Fibroblast of villous mesenchyme (primary cell): ENCODE data around the gene CYP8B1. TPM values are rescaled to one million over a fixed set of nuclear protein-coding genes. Genes with fewer than 3 reads are reported as not detected.

Source experiments
- DNase-seq: peaks from one replicate; pipeline ENCODE4 v3.0.0-alpha.2; 2010; ENCODE audit warnings: low read depth
- H3K4me3 ChIP-seq: 2 replicates; pipeline ENCODE4 v1.5.1; 2011; ENCODE audit warnings: low read depth, mild to moderate bottlenecking, low read length
- total RNA-seq: library from RNA; depleted of rRNA; stranded (reverse); fragments of >200 nt; gene quantifications from 2 replicates; pipeline ENCODE4 v1.2.3, GENCODE V29; 2012
- TF ChIP-seq, protein P1 (sequence below): IDR thresholded peaks from 2 replicates; pipeline ENCODE4 v1.5.1; 2012; ENCODE audit warnings: low read depth, mild to moderate bottlenecking, low read length; ENCODE audit not compliant: insufficient read depth

Gene CYP8B1
- total RNA-seq, 1 donor, result not detected

DNA sequence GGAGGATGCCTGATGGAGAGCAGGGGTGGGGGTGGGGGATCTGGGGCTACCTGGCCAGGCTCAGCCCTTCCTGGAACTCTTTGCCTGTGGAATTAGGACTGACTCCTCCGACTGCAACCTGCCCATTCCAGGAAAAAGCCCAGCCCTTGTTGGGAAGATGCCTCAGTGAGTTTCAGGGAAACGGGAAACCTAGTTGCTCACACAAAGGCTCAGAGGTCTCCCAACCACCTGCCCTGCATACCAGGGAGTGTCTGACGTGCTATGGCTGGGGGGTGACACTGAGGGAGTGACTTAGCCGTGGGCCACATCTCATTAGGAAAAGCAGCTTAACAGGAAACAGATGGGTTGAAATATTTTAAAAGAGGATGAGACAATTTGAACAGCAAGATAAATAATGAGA is 27.9 kb downstream of the CYP8B1 start:
- no peak for DNase-seq
- no peak overlapping the region for H3K4me3 ChIP-seq
- TF ChIP-seq, protein P1, sequence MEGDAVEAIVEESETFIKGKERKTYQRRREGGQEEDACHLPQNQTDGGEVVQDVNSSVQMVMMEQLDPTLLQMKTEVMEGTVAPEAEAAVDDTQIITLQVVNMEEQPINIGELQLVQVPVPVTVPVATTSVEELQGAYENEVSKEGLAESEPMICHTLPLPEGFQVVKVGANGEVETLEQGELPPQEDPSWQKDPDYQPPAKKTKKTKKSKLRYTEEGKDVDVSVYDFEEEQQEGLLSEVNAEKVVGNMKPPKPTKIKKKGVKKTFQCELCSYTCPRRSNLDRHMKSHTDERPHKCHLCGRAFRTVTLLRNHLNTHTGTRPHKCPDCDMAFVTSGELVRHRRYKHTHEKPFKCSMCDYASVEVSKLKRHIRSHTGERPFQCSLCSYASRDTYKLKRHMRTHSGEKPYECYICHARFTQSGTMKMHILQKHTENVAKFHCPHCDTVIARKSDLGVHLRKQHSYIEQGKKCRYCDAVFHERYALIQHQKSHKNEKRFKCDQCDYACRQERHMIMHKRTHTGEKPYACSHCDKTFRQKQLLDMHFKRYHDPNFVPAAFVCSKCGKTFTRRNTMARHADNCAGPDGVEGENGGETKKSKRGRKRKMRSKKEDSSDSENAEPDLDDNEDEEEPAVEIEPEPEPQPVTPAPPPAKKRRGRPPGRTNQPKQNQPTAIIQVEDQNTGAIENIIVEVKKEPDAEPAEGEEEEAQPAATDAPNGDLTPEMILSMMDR, result no peak

DNA sequence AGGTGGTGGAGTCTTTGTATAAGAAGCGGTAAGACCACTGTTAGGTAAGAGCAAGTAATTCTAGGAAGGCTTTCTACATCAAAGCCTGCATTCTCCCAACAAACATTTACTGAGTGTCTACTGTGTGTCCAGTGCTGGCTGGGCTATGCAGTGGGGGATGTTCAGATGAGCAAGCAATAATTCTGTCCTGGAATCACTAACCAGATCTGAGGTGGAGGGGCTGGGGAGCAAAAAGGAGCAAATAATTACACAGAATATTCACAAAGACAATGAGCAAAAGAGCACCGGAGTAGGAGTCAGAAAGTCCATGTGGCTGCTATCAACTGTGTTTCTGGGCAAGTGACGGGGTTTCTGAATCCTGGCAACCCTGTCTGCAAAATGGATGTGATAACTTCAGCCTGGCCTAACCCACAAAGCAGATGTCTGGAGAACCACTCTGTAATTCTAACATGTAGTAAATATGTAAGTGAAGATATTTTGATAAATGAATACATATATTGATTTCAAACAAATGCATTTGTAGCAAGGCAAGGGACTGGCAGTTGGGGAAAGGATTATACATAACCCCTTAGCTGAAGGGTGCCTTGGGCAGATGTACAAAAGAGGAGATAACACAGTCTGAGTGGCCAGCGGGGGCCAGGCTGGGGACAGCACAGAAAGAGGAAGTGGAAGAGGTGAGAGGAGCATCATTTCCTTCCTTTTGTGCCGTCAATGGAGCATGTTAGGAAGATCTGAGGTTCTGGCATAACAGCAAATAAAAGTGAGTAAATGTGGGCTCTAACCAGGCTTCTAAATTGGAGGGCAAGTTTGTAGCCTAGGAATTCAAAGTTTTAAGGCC is 28.8 kb downstream of the CYP8B1 start:
- TF ChIP-seq, protein P1, result no peak
- no peak overlapping the region for H3K4me3 ChIP-seq
- no peak for DNase-seq

GRCh38 chr3:42844815-42845214 is 30.9 kb downstream of the CYP8B1 start:
- TF ChIP-seq, protein P1, result no peak

GRCh38 chr3:42844412-42844713 is 31.3 kb downstream of the CYP8B1 start:
- no peak overlapping the region for H3K4me3 ChIP-seq
- TF ChIP-seq, protein P1, result no peak
- no peak for DNase-seq

More at GRCh38 chr3:42844815-42845214, 30.9 kb downstream of the CYP8B1 start:
- H3K4me3 ChIP-seq, result no peak overlapping the region
- no peak for DNase-seq

DNA sequence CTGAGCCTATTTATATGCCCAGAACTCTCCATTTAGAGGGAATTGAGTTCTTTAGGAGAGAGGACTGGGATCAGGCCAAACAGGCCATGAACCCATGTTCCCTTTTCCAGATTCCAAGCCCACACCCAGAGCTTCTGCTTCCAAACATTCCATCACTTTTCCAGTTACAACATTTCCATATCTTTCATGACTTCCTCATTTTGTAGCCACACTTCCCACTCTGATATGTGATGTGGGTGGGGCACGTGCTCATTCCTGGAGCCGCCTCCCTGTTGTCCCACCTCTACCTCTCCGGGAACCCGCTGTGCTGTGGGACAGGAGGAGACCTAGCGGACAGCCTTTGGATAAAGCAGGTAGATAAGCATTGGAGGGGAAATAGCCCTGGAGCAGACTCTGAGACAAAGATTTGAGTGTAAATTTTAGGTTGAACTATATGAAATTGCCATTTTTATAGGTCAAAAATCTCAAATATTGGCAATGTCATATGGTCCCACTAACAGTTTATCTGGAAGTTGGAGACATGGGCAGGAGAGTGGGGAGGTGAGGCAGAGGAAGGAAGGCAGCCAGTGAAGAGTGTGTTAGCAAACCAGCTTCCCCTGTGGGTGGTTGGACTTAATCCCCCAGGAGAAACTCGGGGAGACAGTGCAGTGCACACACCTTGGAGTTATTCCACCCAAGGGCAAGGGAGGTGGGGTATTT is 31.8 kb downstream of the CYP8B1 start:
- H3K4me3 ChIP-seq, result no peak overlapping the region
- no peak for DNase-seq
- TF ChIP-seq, protein P1, result no peak

GRCh38 chr3:42841332-42841731 is 34.3 kb downstream of the CYP8B1 start:
- TF ChIP-seq, protein P1, result no peak
- no peak overlapping the region for H3K4me3 ChIP-seq
- no peak for DNase-seq
